GM08714 (cell line): ENCODE data around the gene CACNA2D2.
"Not testable (repeated sequence)": the region's sequence is repeated elsewhere in the genome, so short reads cannot be mapped to it uniquely, and the experiment has no call there.

Source experiments
- H3K4me3 ChIP-seq: fragments of 200-500 bp; sonication (Bioruptor generic); 2 replicates; pipeline ENCODE4 v1.5.1; 2014; ENCODE audit warnings: mild to moderate bottlenecking, low read length, inconsistent platforms
- ZNF274 ChIP-seq: IDR thresholded peaks from 2 replicates; pipeline ENCODE4 v1.6.1; 2012; ENCODE audit warnings: mild to moderate bottlenecking, low read depth, low read length

The CACNA2D2 gene

DNA sequence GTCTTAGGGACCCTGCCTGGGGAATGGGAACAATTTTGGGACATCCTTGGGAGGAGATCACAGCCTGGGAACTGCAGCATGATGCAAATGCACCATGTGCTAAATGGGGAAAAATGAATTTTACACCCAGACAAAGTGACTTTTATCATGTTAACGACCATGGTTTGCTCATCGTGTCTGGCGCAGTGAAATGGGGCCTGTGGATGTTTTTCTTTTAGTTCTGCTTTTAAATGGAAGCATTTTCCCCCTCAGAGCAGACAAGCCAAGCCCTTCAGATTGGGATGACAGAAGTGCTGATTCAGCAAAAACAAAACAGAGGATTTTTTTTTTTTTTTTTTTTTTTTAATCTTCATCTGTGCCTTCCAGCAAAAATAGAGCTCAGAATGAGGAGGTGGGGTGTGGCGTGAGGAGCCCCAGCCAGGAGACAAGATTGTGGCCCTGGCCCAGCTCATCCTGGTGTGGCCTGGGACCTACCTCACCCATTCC, 14.3 kb upstream of the CACNA2D2 start:
- H3K4me3 ChIP-seq = no peak overlapping the region
- TF ChIP-seq ZNF274 = no peak

DNA sequence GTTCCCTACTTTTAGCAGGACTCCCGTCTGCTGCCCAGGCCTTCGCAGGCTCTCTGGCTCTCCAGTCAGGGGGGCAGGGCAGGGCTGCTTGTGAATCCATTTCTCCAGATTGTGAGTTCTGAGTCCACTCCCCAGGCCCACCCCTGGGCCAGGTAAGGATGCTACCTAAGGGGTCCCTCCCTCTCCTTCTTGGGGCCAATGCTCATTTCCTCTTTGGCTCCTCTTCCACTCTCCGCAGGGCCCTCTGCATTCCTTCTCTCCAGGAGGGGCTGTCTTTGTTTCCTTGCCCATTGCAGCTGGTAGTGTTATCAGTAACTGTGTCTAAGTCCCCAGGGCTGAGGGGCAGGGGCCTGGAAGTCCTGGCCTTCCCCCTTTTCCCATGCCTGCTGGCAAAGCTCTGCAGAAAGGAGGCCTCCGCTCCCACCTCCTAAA, 13.0 kb upstream of the CACNA2D2 start:
- no peak overlapping the region for H3K4me3 ChIP-seq
- no peak for TF ChIP-seq ZNF274

DNA sequence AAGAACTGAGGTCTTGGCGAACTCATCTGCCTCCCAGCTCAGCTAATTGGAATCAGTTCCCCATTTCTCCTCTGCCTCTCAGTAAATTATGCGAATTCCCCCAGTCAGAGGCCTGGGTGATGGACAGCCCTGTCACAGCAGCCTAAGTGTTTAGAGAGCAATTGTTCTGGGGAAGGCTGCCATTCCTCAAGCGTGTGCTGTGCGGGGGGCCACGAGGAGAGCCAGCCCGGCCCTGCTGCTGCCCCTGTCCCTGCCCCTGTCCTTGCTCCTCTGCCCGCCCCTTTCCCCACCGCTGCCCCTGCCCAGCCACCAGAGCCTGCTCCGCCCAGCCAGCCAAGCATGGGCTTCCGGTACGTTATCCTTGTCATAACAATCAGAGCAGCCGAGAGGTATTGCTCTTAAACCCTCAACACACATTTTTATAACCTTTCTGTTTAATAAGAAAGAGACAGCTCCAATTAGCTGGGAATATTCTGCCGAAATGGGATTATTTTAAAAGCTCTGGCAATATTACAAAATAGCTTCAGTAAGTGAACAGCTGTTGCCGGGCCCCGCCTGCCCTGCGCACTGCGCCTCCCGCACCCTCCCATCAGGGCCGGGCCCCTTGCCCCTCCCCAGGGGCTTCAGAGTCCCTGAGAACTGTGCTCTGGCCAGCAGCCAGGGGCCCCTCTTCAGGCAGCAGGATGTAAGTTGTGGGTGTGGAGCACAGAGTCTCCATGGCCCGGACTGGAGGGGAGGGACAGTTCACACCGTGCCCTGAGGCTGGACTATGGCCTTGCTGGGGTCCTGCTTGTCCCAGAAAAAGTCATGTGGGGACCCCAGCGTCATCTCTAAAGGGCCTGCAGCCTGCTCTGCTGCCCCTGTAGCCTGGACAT, 12.4 kb upstream of the CACNA2D2 start:
- no peak for TF ChIP-seq ZNF274
- H3K4me3 ChIP-seq = no peak overlapping the region

DNA sequence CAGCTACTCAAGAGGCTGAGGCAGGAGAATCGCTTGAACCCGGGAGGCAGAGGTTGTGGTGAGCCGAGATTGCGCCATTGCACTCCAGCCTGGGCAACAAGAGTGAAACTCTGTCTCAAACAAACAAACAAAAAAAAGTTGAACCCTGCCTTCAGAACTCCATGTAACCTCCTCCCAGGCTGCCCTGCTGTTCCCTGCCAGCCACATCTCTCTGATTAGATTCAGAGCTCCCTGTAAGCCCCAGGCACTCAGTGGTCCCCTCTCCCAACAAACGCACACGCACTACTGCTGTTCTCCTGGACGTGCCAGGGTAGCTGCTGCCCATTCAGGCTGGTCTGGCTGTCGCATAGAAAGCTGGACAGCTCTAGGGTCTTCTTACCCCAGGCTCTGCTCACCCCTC, 9.5 kb upstream of the CACNA2D2 start:
- H3K4me3 ChIP-seq = not testable (repeated sequence)

DNA sequence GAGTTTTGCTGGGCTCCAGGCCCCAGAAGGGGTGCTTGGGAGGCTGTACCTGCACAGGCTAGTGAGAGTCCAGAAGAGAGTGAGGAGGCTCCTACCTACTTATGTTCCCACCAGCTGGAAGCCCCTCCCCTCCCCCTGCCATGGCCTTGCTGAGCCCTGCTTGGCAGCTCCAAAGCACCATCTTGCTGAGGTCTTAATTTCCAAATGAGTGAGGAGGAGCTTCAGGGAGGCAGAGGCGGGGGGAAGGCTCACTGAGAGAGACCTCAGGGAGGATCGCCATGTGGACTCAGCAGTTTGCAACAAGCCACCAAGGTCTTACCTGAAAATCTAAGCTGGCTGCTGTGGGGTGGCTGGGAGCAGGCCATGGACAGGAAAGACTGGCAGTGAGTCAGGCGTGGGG, 8.7 kb upstream of the CACNA2D2 start:
- H3K4me3 ChIP-seq = no peak overlapping the region
- no peak for TF ChIP-seq ZNF274

DNA sequence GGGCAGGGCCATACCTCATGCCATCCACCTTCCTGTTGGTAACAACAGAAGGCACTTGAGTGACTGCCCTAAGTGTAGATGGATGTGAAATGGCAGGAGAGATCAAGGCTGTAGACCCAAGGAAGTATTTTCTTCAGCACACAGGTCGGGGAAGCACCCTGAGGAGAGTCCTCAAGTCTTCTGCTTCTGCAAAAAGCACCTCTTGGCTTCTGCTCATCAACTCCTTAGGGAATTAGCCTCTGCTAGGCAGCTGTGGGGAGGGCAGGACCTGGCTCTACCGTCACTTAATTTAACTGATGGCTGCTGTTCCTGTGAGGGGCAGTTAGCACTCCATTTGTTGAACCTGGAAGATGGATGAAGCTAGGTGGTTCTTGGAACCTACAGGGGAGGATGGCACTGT, 6.9 kb upstream of the CACNA2D2 start:
- H3K4me3 ChIP-seq = no peak overlapping the region
- no peak for TF ChIP-seq ZNF274

DNA sequence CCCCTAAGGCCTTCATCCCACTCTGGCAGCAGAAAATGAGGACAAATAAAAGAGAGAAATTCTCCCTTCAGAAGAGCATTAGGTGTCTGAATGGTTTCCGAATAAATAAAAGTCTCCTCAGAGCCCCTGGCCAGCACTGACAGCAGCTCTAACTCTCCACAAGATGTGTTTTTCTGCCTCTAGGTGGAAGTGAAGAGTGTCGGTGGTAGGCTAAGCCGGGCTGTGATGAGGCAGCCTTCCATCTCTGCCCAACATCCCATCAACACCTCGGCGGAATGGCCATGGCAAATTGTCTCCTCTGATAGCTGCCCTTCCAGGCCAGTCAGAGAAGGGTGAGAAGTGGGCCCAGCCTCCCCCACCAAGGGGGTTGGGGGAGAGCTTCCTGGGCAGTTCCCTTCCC, 6.3 kb upstream of the CACNA2D2 start:
- TF ChIP-seq ZNF274 = no peak
- H3K4me3 ChIP-seq = no peak overlapping the region

DNA sequence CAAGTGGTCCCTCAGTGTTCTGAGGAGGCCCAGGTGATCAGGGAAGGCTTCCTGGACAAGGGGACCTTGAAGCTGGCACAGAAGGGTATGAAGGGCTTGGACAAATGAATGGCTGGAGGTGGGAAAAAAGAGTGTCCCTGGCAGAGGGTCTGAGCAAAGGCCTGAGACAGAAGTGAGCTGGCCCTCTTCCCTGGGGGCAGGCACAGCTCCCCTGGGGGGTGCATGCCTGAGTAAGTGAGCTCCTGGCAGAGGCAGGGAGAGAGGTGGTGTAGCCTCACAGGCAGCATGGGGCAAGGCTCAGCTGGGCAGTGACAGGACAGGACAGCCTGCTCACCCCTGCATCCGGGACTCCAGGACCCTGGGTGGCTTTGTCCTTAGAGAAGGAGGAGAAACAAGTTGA, 5.4 kb upstream of the CACNA2D2 start:
- H3K4me3 ChIP-seq = no peak overlapping the region
- no peak for TF ChIP-seq ZNF274

DNA sequence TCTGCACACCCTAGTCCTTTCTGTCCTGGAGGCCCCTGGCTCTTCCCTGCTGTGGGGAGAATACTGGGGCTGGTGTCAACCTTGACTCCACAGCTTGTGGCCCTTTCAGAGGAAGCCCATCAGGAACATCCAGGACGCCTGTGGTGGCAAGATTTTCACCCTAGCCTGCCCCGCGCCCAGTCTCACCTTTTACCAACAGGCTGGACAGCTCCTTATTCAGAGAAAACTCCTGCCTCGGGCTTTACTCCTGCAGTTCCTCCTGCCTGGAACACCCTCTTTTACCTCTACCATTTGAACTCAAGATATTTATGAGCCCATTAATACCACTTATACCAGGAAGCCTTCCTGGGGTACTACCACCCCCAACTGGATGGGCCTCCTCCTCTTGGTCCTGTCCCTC, 2.7 kb upstream of the CACNA2D2 start:
- no peak for TF ChIP-seq ZNF274
- H3K4me3 ChIP-seq = no peak overlapping the region

DNA sequence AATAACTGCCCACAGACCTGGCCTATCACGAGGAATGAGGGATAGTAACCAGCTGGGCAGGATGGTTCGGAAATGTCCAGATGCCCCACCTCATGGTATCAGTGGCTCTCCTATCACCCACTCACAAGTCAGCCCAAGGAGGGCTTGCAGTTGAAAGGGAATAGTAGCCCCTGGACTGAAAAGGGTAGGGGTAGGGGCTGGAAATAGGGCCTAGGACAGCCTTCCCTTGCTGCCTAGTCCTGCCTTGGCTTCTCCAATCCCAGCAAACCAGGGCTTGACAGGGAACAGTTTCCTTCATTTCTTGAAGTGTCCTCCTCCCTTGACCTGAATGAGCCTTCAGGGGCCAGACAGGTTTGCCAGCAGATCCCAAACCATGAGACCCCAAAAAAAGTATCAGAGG, 1.2 kb upstream of the CACNA2D2 start:
- no peak overlapping the region for H3K4me3 ChIP-seq
- no peak for TF ChIP-seq ZNF274

DNA sequence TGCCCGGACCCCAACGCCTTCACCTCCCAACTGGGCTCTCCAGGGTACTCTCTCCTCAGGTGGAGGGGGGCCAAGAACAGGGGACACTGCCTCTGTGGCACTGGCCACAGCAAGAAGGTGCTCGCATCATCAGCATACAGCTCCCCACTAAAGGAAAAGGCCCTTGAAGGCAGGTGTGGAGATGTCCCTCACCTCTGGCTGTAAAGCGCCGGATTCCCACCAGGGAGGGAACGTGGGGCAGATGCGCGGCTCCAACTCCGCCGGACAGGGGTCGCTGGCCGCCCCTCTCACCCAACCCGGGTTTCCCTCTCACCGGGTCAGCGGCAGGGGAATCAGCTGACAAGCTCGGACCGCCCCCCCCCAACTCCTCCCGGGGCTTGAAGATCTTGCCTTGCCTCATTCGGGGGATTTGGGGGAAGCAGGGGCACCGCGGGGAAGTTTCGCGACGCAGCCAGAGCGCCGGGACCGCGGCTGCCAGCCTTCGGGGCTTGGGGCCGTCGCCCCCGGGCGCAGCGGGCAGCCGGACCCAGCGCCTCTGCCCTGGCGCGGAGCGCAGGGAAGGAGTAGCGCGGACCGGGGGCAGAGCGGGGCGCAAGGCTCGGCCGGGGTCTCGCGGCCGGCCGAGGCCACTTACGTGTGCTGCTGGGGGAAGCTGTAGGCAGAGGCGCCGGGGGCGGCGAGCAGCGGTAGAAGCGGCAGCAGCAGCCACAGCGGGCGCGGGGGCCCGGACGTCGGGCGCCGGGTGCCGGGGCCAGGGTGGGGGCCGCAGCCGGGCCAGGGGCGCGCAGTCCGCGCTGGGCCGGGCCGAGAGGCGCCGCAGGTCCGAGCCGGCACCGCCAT, 630 bp downstream of the CACNA2D2 start:
- no peak for TF ChIP-seq ZNF274
- no peak overlapping the region for H3K4me3 ChIP-seq

DNA sequence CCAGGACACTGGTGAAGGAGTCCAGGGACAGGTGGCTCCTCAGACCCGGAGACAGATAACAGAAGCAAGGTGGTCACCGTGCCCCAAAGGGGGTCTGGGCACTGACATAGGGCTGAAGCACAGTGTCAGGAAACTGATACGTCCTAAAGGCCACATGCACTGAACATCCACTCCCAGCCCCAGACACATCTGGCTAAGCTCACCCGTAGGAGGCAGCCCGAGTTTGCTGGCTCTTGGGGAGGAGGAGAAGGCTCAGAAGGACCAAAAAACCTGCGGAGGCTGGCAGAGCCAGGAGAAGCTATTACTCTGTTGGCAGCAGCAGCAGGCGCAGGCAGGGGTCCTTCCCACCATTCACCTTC, 1.2 kb downstream of the CACNA2D2 start:
- H3K4me3 ChIP-seq = no peak overlapping the region
- no peak for TF ChIP-seq ZNF274

DNA sequence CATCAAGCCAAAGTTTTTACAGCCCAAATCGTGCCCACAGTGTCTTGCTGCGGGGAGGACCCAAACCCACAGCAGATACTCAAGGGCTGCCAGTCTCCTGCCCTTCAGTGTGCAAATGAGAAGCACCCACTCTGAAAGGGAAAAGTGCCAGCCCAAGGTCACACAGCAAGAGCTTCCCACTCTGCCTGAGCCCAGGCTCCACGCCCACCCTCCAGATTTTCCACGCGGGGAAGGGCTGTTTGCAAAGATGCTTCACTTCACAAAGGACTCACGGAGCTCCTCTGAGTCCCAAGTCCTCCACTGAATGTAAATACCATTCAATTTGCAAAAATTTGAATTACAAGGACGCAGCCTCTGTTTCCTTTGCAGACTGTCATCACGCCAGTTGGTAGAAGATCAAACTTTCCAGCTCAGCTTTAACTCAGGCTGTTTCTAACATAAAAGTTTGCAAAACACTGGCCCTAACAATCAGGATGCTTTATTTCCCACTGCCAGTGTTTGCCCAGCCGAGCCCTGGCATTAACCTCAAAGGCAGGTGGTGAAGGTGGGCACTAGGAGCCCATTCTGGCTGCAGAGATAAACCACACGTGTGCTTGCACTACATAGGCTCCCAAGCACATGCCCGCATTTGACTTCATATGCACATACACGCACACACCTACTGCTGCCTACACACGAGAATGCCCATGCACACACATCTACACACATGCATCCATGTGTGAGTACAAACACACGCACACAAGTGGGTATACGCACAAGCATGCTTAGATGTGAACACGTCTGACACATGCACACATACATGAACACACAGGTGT, 7.6 kb downstream of the CACNA2D2 start:
- no peak for TF ChIP-seq ZNF274
- H3K4me3 ChIP-seq = no peak overlapping the region

DNA sequence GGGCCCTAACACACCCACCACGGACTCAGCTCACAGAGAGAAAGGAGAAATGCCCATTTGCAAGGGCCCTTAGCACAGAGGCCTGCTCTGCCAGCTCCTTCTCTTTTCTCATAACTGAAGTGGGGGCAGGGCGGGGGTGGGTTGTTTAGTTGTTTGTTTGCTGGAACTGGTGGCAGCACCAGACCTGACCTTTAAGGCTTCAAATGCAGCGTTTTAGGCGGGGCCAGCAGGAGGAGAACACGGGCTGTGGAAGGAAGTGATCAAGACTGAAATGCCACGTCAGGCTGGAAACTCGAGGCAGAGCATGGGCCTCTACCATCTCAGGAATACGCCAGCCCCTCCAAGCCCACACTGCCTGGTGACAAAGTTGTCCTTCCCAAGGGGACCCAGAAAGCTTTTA, 9.3 kb downstream of the CACNA2D2 start:
- TF ChIP-seq ZNF274 = no peak
- H3K4me3 ChIP-seq = no peak overlapping the region
